Peyer's patch (tissue), 4 donors: ENCODE results near the gene SPRY1. TPM values are rescaled to one million over a fixed set of nuclear protein-coding genes. Genes with fewer than 3 reads are reported as not detected.

Experiments
- DNase-seq, 3 donors: peaks; one replicate each; pipeline ENCODE4 v3.0.0-alpha.2; 2017 to 2019
- H3K27ac ChIP-seq, 4 donors: fragments of 200-600 bp; sonication (generic); one replicate each; pipeline ENCODE4 v1.5.1; 2016 to 2019
- H3K27me3 ChIP-seq, 2 donors: fragments of 200-600 bp; sonication (generic); one replicate each; pipeline ENCODE4 v1.5.1; 2019
- H3K36me3 ChIP-seq, 3 donors: fragments of 200-600 bp; sonication (generic); one replicate each; pipeline ENCODE4 v1.5.1; 2016 to 2019
- H3K4me1 ChIP-seq, 4 donors: fragments of 200-600 bp; sonication (generic); one replicate each; pipeline ENCODE4 v1.5.1; 2016 to 2019
- H3K4me3 ChIP-seq, 4 donors: fragments of 200-600 bp; sonication (generic); 1 replicate in 3 of 4; 2 replicates in 1 of 4; pipeline ENCODE4 v1.5.1; 2016 to 2019; ENCODE audit warnings: mild to moderate bottlenecking in 1 of 4
- H3K9me3 ChIP-seq, 4 donors: fragments of 200-600 bp; sonication (generic); one replicate each; pipeline ENCODE4 v1.5.1; 2016 to 2019; ENCODE audit warnings: mild to moderate bottlenecking in 1 of 4
- CTCF ChIP-seq, 6 experiments: fragments of 450-650 bp in 4 of 6; fragments of 200-600 bp in 2 of 6; sonication (generic) in 1 of 6; IDR thresholded peaks; one replicate each; pipeline ENCODE4 v1.5.1; 2017 to 2019; ENCODE audit warnings: antibody characterized with exemption in 6 of 6, mild to moderate bottlenecking in 3 of 6, moderate library complexity in 1 of 6
- POLR2A ChIP-seq, 2 donors: fragments of 450-650 bp; IDR thresholded peaks; one replicate each; pipeline ENCODE4 v1.5.1; 2017; ENCODE audit warnings: antibody characterized with exemption in 2 of 2, mild to moderate bottlenecking in 2 of 2, moderate library complexity in 2 of 2
- total RNA-seq, 4 donors: library from RNA; depleted of rRNA; stranded (reverse); fragments of >200 nt; gene quantifications; one replicate each; pipeline ENCODE4 v1.1.0, GENCODE V29; 2016

Gene SPRY1
- total RNA-seq, 4 donors from 2014 or later, result 10.7 to 43.7 (median 39.8) TPM

- peaks cover 0 to 24% (median 0%) of the 10 kb centered on the region in 3 donors for H3K36me3 ChIP-seq
- H3K27ac ChIP-seq, result peak overlapping the region; percentile 84 to 97 (median 90)
- peaks cover 0 to 4% (median 0%) of the 10 kb centered on the region in 4 donors for H3K4me1 ChIP-seq
- H3K9me3 ChIP-seq, result no peaks in the 10 kb centered on the region
- no peak for TF ChIP-seq POLR2A (IDR thresholded peaks at IDR 0.05)
- TF ChIP-seq CTCF (IDR thresholded peaks at IDR 0.05), result no peak
- peak overlapping the region; percentile 73 to 84 (median 76) for H3K4me3 ChIP-seq
- DNase-seq, result no peak
- H3K27me3 ChIP-seq, result no peaks in the 10 kb centered on the region
These were observed 3.2 kb downstream of the SPRY1 start for GRCh38 chr4:123399627-123400358.

- Histone ChIP-seq H3K27me3 (no peaks in the 10 kb centered on the region), H3K27ac (peak overlapping the region in 3 of 4 donors; percentile 46 to 93 (median 75)), H3K4me3 (peak overlapping the region in 2 of 4 donors; percentile 73 to 84), H3K4me1 (peaks cover 0 to 4% (median 0%) of the 10 kb centered on the region in 4 donors), H3K9me3 (no peaks in the 10 kb centered on the region), H3K36me3 (peaks cover 0 to 24% (median 0%) of the 10 kb centered on the region in 3 donors)
- TF ChIP-seq POLR2A (IDR thresholded peaks at IDR 0.05) (no peak), CTCF (IDR thresholded peaks at IDR 0.05) (no peak)
- DNase-seq, result no peak
These were observed 4.9 kb downstream of the SPRY1 start for GRCh38 chr4:123401271-123402120.

- H3K27me3 ChIP-seq, result no peaks in the 10 kb centered on the region
- no peak for DNase-seq
- H3K4me1 ChIP-seq, result peaks cover 0 to 4% (median 0%) of the 10 kb centered on the region in 4 donors
- peaks cover 0 to 24% (median 0%) of the 10 kb centered on the region in 3 donors for H3K36me3 ChIP-seq
- peak overlapping the region in 2 of 4 donors; percentile 3 to 84 for H3K4me3 ChIP-seq
- no peak for TF ChIP-seq CTCF (IDR thresholded peaks at IDR 0.05)
- TF ChIP-seq POLR2A (IDR thresholded peaks at IDR 0.05), result no peak
- H3K9me3 ChIP-seq, result no peaks in the 10 kb centered on the region
- H3K27ac ChIP-seq, result peak overlapping the region in 3 of 4 donors; percentile 46 to 93 (median 75)
These were observed 5.5 kb downstream of the SPRY1 start for GRCh38 chr4:123402121-123402465.

DNA sequence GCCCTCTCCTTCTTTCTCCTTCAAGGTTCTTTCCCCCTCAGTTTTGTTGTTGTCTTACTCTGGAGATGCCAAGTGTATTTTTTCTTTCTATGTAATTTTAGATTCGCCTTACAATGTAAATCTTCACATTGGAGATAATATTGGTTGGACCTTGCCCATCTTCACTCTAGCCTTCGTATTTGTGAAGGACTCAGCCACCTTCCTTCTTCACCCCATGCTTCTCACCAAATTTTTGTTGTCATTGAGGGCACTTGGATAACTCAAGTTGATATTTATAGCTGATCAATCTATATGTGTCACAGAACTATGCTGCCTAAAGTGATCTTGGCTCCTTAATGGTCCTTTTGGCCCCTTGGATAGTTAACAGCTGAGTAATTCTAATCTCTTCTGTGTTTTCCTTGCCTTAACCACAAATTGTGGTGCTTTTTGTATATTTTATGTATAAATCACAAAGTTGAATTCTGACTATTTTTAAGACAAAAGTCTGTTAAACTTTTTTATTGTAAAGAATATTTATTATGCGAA is 6.5 kb downstream of the SPRY1 start:
- Histone ChIP-seq H3K27me3 (no peaks in the 10 kb centered on the region), H3K36me3 (peaks cover 0 to 24% (median 0%) of the 10 kb centered on the region in 3 donors), H3K9me3 (no peaks in the 10 kb centered on the region), H3K4me1 (peaks cover 0 to 4% (median 0%) of the 10 kb centered on the region in 4 donors), H3K4me3 (peak overlapping the region in 1 of 4 donors; percentile 84), H3K27ac (peak overlapping the region in 1 of 4 donors; percentile 93)
- TF ChIP-seq POLR2A (IDR thresholded peaks at IDR 0.05) (no peak), CTCF (IDR thresholded peaks at IDR 0.05) (no peak)
- DNase-seq, result no peak

- Histone ChIP-seq H3K9me3 (no peaks in the 10 kb centered on the region), H3K4me3 (peak overlapping the region in 1 of 4 donors; percentile 17), H3K4me1 (peaks cover 0 to 2% (median 0%) of the 10 kb centered on the region in 4 donors), H3K27ac (peak overlapping the region in 2 of 4 donors; percentile 25 to 34), H3K36me3 (peaks cover 0 to 24% (median 0%) of the 10 kb centered on the region in 3 donors), H3K27me3 (no peaks in the 10 kb centered on the region)
- no peak for TF ChIP-seq CTCF (IDR thresholded peaks at IDR 0.05)
- no peak for TF ChIP-seq POLR2A (IDR thresholded peaks at IDR 0.05)
- no peak for DNase-seq
These were observed 7.9 kb downstream of the SPRY1 start for GRCh38 chr4:123404533-123404932.
